HG03520 (cell line): Measurements from ENCODE around the gene TRERF1.
"Not testable (repeated sequence)": the region's sequence is repeated elsewhere in the genome, so short reads cannot be mapped to it uniquely, and the experiment has no call there.

Source experiments
- ATAC-seq: cut with Tn5 transposase; IDR thresholded peaks from one replicate; pipeline ENCODE4 v1.9.1; 2021; ENCODE audit warnings: mild to moderate bottlenecking, moderate library complexity; ENCODE audit not compliant: unreplicated experiment

Gene TRERF1

DNA sequence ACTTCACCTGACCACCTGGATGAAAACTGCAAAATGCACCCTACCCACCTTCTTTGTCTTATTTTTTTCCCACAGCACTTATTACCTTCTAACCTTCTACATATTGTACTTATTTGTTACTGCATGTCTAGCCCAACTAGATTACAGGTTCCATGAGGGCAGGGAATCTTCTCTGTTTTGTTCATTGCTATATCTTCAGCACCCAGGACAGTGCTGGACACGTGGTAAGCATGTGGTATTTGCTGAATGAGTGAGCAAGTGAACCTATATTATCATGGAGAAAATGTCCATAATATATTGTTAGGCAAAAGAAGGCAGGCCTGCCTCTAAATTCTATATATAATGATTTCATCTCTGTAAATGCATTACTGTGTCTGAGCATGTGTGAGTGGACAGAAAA, 107.0 kb downstream of the TRERF1 start:
- ATAC-seq: no peak

DNA sequence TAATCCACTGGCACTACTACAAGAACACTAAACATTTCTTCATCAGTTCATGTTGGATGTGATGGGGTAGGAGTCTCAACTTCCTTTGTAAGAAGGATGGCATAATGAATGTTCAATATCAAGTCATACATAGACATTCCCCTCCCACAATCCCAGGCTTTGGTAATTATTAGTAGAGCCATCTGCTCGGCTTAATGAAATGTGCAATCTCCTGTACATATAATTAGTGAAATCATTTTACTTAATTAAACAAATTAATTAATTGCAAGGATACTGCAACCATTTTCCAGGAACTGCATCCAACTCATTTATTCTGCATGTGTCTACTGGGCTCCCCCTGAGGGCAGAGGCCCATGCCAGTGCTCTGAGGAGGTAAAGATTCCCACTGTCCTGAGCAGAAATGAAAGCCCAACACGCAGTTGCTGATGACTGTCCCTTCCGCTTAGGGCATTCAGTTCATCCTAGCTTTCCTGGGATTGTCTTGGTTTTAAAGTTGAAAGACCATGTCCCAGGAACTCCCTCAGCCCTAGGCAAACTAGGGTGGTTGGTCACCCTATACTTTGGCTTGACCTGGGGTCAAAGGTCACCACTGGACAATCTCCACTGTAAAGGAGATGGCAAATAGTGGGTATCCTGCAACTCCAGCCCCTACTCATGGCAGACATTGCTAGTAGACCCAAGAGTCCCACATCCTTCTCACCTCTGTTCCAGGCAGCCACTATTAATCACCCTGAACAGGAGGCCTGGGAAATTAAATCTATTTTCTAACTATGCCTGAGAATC, 109.8 kb downstream of the TRERF1 start:
- ATAC-seq: no peak

- ATAC-seq: no peak
Measured at GRCh38 chr6:42341221-42341620, 110.5 kb downstream of the TRERF1 start.

DNA sequence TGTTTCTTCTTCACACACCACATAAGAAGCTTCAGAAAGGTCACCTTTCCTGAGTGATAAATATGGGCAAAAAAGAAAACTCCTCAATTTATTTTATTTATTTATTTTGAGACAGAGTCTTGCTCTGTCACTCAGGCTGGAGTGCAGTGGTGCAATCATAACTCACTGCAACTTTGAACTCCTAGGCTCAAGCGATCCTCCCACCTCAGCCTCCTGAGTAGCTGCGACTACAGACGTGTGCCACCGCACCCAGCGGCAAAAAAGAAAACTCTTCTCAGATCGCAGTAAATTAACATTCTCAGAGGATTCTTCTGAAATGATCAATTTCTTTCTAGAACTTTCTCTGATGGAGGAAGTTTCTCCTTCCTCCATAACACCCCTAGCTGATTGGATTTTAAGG, 111.2 kb downstream of the TRERF1 start:
- ATAC-seq: no peak

- peak; percentile 80 for ATAC-seq
Measured at GRCh38 chr6:42339991-42340401, 111.7 kb downstream of the TRERF1 start.

DNA sequence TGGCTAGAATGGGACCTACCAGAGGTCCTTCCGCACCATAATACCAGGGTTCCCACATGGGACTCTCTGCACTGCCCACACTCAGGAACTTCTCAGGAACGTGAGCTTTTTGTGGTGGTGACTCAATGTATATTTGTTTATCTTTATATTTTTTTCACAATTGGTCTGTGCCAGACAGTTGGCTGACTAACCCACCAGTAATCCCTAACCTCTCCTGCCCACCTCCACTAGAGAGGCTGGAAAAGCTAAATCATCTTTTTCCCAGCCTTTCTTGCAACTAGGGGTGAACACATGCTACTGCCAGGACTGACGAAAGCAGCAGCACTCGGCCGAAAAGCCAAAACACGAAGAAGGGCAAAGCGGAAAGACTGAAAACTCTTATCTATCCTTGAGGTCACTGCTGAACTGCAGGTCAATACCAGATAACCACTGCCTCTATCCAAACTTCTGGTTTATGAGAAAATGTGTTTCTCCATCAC, 112.9 kb downstream of the TRERF1 start:
- ATAC-seq: no peak

- no peak for ATAC-seq
Measured at GRCh38 chr6:42337985-42338743, 113.6 kb downstream of the TRERF1 start.

GRCh38 chr6:42336431-42336830, 115.3 kb downstream of the TRERF1 start:
- ATAC-seq: no peak

- no peak for ATAC-seq
Measured at GRCh38 chr6:42335896-42336295, 115.8 kb downstream of the TRERF1 start.

- no peak for ATAC-seq
Measured at GRCh38 chr6:42334870-42335269, 116.9 kb downstream of the TRERF1 start.

DNA sequence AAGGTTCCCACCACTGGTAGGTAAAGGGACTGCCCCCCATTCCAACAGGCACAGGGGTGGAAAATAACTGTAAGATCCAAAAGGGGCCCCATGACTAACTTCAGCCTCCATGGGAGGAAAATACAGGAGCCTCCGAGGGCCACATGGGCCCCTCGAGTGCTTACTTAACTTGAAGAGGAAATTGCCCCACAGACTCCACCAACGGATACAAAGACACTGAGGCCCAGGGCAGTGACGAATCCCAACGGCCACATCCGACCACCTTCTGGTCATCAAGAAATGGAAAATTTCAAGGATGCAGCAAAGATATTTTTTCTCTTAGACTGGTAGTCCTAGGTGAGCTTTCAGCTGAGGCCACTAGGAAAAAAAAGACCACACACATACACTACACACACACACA, 118.1 kb downstream of the TRERF1 start:
- ATAC-seq: no peak

DNA sequence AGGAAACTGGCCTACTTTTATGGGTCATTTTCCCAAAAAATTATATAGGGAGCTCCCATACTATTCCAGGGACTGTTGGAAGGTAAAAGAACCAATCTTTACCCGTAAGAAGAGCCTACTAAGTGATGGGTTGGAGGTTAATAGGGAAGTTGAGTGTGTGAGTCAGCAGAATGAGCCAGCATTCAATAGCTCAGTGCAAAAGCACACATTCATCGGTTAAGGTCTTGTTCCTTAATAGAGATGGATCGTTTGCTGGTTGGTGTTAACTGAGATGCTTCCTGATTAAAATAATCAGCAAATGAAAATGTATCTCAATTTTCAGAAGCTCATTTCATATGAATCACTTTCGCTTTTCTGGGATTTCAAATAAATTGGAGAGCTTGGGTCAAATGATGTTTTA, 118.8 kb downstream of the TRERF1 start:
- ATAC-seq: no peak

DNA sequence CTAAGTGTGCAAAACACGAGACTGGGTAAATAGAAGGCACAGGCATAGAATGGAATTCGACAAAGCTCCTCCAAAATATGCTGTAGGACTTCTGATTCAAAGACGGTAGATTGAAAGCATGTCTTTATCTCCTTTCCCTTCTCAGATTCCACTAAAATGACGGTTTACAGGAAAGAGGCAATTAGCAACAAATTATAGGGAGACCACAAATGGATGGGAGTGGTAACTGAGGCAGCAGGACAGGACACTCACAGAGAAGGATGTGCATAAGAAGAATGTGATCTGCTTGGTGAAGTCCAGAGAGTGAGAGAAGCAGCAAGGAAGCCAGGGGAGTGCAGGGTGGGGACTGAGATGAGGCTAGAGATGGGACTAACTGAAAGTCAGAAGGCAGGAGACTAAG, 120.7 kb downstream of the TRERF1 start:
- no peak for ATAC-seq

DNA sequence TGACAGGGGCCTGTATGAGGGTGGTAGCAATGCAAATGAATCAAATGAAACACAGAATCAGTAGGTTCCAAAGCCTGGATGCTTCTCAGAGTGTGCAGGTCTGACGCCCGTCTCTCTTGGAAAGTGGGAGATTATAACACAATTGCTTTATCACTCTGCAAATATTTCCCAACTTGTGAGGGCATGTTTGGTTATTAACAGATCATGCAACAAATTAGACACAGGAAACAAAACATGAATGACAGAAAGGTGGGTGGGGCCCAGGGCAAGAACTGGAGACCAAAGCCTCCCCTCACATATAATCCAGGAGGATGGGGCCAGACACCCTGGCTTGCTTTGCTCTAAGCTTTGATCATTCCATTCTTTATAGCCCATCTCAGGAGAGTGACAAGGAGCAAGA, 125.5 kb downstream of the TRERF1 start:
- no peak for ATAC-seq

- ATAC-seq: not testable (repeated sequence)
Measured at GRCh38 chr6:42324656-42325324, 126.9 kb downstream of the TRERF1 start.

- no peak for ATAC-seq
Measured at GRCh38 chr6:42322676-42323075, 129.1 kb downstream of the TRERF1 start.

GRCh38 chr6:42321976-42322375, 129.8 kb downstream of the TRERF1 start:
- no peak for ATAC-seq

DNA sequence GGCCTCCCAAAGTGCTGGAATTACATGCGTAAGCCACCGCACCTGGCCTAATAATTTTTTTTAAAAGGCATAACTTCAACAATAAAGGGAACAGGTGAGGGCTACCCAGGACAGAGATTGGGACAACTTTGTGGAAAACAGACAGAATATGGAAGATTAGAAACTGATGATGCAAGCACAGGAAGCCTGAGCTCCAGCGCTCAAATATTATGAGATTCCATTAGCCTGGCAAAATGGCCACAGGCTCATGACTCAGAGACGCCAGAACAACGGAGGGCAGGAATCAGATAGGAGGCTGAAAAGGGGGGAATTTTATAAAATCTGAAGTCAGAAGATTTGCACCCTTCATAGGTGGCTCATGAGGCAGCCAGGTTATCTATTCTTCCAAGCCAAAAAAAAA, 131.0 kb downstream of the TRERF1 start:
- ATAC-seq: no peak

DNA sequence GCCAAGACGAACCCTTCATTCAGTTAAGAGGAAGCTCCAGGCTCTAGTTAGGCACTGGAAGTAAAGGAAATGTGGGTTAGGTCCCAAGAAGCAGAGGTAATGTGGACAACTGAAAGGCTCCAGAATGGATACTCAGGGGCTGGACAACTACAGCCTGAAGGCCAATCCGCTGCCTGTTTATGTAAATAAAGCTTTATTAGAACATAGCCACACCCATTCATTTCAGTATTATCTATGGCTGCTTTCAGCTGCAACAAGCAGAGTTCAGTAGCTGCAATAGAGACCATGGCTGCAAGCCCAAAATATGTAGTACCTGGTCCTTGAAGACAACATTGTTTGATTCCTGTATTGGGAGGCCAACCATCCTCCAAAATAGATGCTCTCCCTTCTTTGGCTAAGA, 133.2 kb downstream of the TRERF1 start:
- no peak for ATAC-seq

DNA sequence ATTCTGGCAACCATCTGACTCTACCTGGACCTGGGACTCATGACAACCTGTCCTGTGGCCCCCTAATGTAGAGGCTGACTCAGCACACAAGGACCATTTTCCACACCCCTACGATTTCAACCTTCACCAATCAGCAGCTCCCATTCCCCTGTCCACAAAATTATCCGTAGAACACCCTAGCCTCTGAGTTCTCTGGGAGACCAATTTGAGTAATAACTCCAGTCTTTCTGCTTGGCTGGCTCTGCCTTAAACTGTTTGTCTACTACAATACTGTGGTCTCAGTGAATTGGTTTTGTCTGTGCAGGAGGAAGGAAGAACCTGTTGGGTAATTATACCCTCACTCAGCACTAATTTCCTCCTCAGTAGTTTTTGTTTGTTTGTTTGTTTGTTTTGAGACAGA, 134.7 kb downstream of the TRERF1 start:
- no peak for ATAC-seq
